HG02970 (cell line): Measurements from ENCODE around the gene ZNF335.
A peak's percentile ranks its signal among the peaks of the same experiment; 100 is the strongest.

Experiments
- ATAC-seq: cut with Tn5 transposase; IDR thresholded peaks from one replicate; pipeline ENCODE4 v1.9.1; 2021; ENCODE audit warnings: mild to moderate bottlenecking, moderate library complexity, moderate number of reproducible peaks; ENCODE audit not compliant: unreplicated experiment, low FRiP score

The ZNF335 gene

DNA sequence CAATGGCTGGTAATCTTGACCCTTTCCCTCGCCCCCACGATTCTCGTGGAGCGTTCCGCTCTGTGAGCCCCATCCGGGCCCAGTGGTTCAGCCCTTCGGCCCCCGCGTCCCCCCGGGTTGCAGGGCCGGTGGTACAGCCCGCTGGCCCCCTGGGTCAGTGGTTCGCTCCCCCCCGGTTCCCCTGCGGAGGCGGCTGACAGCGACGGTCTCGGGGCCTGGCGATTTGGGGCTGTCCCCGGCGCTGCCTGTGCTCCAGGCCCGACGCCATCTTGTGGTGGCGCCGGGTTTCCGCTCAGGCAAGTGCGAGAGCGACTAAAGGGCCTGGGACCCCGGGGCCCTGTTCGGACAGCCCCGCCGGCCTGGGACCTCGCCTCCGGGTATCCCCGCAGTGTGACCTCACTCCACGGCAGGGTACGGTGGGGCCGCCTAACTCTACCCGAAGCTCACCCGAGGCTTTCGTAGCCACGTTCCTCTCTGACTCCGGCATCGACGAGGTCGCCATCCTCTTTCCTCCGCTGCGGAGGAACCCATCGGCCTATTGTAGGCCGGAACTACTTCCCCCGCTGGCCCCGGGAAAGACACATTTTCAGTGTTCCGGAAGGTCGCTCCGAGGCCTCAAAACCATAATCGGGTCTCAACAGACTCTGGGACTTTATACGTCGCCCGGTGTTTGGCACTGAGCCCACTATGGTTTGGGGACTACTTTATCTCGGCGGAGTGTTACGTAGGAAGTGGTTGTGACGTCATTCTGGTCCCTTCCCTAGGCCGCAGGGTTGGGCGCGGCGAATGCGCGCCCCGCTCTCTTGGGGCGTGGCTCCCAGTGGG, at the start of gene ZNF335:
Gene ZNF335, minus strand, starts transcription at position 529 of the 825 bp plus-strand sequence. CDS start 793 bp downstream, outside the sequence.
- ATAC-seq = peak; percentile 76

DNA sequence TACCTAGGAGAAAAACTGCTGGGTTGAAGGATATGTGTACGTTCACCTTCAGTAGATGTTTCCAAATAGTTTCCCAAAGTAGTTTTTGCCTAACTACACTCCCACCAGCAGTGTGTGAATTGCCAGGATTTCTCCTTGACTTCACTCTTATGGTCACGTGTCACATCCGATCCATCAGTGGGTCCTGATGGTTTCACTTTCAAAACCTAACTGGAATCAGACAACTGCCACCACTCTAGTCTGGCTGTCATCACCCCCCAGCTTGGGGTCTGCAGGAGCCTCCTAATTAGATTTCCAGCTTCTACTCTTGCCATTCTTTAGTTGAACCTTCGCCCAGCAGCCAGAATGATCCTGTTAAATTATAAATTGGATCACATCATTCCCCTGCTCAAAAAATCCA, 48.6 kb upstream of the ZNF335 start:
- no peak for ATAC-seq

- no peak for ATAC-seq
Measured at GRCh38 chr20:46018611-46019010, 46.6 kb upstream of the ZNF335 start.

DNA sequence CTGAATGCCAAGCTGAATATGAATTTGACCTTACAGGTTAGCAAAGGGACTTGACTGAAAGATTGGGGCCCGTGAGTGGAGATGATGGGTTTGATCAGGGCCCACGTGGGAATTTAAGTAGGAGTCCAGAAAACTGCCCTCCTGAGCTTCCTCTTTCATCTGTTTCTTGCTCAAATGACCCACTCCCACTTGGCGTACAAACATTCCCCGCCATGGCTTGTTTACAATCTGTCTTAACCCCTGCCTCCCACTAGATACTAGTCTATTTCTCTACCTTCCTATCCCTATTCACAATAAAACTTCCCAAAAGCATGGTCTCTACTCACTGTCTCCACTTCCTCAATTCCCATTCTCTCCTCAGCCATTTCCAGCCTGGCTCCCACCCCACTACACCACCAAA, 46.1 kb upstream of the ZNF335 start:
- ATAC-seq = no peak

- no peak for ATAC-seq
Measured at GRCh38 chr20:46017272-46017671, 45.3 kb upstream of the ZNF335 start.

- no peak for ATAC-seq
Measured at GRCh38 chr20:46014517-46015396, 42.8 kb upstream of the ZNF335 start.

- ATAC-seq = peak; percentile 66
Measured at GRCh38 chr20:46013829-46014516, 42.0 kb upstream of the ZNF335 start.

- ATAC-seq = no peak
Measured at GRCh38 chr20:46013322-46013828, 41.4 kb upstream of the ZNF335 start.

GRCh38 chr20:46012921-46013320, 40.9 kb upstream of the ZNF335 start:
- ATAC-seq = no peak

DNA sequence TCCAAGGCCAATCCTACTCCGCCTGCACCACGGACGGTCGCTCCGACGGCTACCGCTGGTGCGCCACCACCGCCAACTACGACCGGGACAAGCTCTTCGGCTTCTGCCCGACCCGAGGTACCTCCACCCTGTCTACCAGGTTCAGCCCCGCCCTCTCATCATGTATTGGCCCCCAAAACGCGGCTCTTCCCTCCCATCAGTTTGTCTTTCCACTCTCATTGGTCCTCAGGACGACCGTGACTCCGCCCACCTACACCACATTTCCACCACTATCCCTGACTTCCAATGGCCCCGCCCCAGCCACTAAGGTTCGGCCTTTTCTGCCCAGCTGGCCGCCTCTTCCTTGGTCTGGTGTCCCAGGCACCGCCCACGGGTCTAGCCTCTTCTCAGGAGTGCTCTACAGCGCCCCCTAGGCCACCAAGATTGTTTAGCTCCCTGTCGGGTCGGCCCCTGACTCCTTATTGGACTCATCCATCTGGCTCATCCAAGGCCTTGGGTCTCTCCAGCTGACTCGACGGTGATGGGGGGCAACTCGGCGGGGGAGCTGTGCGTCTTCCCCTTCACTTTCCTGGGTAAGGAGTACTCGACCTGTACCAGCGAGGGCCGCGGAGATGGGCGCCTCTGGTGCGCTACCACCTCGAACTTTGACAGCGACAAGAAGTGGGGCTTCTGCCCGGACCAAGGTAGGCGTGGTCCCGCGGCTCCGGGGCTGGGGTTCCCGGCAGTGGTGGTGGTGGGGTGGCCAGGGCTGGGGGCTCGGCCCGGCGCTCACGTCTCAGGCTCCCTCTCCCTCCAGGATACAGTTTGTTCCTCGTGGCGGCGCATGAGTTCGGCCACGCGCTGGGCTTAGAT, 39.9 kb upstream of the ZNF335 start:
- no peak for ATAC-seq

DNA sequence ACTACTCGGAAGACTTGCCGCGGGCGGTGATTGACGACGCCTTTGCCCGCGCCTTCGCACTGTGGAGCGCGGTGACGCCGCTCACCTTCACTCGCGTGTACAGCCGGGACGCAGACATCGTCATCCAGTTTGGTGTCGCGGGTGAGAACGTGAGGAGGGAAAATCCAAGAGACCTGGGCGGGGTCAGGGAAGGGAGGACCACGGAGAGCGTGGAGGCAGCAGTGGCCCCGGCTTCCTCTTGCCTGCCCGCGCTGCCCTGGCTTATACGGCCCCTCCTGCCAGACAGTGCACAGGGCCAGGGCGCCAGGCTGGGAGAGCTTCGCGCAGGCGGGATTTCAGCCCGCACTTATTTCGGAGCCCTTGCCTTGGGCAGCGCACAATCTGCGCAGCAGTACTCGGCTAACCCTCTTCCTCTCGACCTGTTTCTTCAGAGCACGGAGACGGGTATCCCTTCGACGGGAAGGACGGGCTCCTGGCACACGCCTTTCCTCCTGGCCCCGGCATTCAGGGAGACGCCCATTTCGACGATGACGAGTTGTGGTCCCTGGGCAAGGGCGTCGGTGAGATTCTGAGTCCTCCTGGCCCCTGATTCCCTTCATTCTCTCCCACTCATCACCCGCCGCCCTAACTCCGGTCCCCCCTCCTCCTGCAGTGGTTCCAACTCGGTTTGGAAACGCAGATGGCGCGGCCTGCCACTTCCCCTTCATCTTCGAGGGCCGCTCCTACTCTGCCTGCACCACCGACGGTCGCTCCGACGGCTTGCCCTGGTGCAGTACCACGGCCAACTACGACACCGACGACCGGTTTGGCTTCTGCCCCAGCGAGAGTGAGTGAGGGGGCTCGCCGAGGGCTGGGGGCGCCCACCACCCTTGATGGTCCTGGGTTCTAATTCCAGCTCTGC, 38.7 kb upstream of the ZNF335 start:
- no peak for ATAC-seq

- no peak for ATAC-seq
Measured at GRCh38 chr20:46009816-46010215, 37.8 kb upstream of the ZNF335 start.

DNA sequence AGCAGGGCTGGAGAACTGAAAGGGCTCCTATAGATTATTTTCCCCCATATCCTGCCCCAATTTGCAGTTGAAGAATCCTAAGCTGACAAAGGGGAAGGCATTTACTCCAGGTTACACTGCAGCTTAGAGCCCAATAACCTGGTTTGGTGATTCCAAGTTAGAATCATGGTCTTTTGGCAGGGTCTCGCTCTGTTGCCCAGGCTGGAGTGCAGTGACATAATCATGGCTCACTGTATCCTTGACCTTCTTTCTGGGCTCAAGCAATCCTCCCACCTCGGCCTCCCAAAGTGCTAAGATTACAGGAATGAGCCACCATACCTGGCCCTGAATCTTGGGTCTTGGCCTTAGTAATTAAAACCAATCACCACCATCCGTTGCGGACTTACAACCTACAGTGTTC, 35.7 kb upstream of the ZNF335 start:
- ATAC-seq = no peak

GRCh38 chr20:46006964-46007363, 35.0 kb upstream of the ZNF335 start:
- ATAC-seq = no peak

GRCh38 chr20:46006022-46006705, 34.2 kb upstream of the ZNF335 start:
- no peak for ATAC-seq

DNA sequence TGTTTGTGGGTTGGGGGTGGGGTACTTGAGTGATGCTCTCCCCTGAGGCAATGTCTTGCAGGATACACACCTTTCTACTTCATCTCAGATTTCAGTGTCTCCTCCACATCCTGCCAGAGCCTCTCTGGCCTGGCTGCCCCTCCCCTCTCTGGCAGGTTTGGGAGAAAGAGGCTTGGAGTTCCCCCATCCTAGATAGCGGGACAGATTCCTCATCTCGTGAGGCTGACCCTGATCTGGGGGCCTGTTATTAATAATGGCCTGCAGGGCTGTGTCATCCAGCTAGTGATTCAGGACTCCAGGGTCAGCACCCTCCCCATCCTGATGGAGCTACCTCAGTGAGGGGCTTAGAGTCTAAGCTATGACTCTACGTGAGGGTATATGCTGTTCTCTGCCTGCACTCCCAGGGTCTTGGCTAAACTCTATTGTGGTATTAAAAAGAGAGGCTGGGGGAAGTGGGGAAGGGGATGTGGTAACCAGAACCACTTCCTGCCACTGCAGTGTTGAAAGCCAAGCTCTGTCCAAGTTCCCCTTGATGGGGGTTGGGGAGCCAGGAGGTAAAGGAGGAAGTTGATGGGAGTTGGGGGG, 33.0 kb upstream of the ZNF335 start:
- ATAC-seq = no peak

- ATAC-seq = no peak
Measured at GRCh38 chr20:46004187-46004586, 32.2 kb upstream of the ZNF335 start.

DNA sequence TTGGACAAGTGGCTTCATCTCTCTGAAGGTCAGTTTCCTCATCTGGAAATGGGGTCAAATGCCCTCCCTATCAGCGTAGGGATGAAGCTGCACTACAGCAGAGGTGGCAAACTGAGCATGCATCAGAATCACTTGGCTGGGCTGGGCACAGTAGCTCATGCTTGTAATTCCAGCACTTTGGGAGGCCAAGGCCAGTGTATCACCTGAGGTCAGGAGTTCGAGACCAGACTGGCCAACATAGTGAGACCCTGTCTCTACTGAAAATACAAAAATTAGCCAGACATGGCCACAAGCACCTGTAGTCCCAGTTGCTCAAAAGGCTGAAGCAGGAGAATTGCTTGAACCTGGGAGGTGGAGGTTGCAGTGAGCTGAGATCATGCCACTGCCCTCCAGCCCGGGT, 30.0 kb upstream of the ZNF335 start:
- no peak for ATAC-seq
